GM12874 (cell line): Measurements from ENCODE around the gene FBLL1.

Experiments
- TF ChIP-seq, protein P1 (sequence below): IDR thresholded peaks from 2 replicates; pipeline ENCODE4 v1.5.1; 2011; ENCODE audit warnings: low read depth, mild to moderate bottlenecking, control low read depth, low read length, moderate library complexity; ENCODE audit not compliant: insufficient read depth

Gene FBLL1

GRCh38 chr5:168502563-168503237, 26.4 kb upstream of the FBLL1 start:
- TF ChIP-seq, protein P1, sequence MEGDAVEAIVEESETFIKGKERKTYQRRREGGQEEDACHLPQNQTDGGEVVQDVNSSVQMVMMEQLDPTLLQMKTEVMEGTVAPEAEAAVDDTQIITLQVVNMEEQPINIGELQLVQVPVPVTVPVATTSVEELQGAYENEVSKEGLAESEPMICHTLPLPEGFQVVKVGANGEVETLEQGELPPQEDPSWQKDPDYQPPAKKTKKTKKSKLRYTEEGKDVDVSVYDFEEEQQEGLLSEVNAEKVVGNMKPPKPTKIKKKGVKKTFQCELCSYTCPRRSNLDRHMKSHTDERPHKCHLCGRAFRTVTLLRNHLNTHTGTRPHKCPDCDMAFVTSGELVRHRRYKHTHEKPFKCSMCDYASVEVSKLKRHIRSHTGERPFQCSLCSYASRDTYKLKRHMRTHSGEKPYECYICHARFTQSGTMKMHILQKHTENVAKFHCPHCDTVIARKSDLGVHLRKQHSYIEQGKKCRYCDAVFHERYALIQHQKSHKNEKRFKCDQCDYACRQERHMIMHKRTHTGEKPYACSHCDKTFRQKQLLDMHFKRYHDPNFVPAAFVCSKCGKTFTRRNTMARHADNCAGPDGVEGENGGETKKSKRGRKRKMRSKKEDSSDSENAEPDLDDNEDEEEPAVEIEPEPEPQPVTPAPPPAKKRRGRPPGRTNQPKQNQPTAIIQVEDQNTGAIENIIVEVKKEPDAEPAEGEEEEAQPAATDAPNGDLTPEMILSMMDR, result no peak

DNA sequence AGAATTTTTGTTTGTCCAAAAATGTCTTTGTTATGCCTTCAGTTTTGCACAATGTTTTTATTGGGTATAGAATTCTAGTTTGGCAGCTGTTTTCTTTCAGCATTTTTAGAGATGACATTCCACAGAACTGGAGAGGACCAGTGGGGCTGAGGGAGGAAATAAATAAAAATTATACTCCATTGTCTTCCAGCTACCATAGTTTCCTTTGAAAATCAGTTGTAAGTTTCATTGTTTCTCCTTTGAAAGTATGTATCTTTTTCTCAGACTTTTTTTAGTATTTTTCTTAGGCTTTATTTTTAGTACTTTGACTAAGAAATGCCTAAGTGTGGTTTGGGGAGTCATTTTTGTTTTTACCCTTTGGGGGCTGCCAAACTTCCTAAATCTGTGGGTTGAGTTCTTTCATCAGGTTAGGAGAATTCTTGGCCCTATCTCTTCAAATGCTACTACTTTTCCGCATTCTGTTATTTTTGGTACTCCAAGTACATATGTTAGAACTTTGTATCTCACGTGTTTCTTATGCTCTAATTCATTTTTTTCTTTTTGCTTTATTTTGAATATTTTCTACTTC, 15.2 kb upstream of the FBLL1 start:
- TF ChIP-seq, protein P1, result no peak

DNA sequence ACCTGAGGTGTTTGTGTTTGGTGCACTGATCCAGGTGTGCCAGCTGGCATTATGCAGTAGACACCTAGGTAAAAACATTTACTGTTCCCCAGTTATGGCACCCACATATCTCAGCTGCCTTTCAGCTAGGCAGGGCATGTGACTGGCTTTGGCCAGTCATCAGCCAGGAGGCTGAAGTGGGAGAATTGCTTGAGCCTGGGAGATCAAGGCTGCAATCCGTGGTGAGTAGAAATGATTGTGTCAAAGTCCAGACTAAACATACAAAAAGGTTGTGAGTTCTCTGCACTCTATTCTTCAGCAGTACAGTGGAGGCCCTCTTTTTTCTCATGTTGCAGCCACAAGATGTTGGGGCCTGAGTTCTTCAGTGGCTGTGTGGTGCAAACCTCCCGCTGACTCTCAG, 3.2 kb upstream of the FBLL1 start:
- TF ChIP-seq, protein P1, result no peak

GRCh38 chr5:168527756-168528295, 1.3 kb upstream of the FBLL1 start:
- TF ChIP-seq, protein P1, result no peak

DNA sequence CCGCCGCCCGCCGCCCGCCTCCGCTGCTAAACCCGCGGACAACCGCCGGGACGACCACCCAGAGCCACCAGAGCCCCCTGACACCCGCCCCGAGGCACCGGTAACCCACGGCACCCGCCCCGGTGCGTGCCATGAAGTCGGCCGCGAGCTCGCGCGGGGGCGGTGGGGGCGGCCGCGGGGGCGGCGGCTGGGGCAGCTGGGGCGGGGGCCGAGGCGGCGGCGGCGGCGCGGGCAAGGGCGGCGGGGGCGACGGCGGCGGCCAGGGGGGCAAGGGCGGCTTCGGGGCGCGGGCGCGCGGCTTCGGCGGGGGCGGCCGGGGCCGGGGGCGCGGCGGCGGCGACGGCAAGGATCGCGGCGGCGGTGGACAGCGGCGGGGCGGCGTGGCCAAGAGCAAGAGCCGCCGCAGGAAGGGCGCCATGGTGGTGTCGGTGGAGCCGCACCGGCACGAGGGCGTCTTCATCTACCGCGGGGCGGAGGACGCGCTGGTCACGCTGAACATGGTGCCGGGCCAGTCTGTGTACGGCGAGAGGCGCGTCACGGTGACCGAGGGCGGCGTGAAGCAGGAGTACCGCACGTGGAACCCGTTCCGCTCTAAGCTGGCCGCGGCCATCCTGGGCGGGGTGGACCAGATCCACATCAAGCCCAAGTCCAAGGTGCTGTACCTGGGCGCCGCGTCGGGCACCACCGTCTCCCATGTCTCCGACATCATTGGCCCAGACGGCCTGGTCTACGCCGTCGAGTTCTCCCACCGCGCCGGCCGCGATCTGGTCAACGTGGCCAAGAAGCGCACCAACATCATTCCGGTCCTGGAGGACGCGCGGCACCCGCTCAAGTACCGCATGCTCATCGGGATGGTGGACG, 499 bp downstream of the FBLL1 start:
- TF ChIP-seq, protein P1, result no peak

DNA sequence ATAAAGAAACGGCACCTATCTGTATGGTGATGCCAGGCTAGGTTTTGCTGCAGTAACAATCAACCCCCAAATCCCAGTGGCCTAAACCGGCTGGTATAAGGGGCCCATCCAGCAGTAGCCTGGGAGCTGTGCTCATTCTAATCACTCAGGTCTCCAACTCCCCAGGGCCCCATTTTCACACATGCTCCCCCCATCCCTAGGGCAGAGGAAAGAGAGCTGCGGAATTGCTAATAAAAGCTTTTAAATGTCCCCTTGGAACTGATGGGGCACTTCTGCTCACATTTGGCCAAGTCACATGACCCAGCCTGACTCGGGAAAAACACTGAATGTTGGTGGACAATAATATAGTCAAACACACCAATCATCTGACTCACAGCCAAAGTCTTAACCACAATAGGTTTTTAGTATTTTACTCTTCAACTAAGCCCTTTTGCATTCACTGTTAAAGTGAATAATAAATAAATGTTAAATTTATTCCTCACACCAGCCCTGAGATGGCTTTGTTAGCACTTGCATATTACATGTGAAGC, 1.6 kb downstream of the FBLL1 start:
- TF ChIP-seq, protein P1, result no peak

DNA sequence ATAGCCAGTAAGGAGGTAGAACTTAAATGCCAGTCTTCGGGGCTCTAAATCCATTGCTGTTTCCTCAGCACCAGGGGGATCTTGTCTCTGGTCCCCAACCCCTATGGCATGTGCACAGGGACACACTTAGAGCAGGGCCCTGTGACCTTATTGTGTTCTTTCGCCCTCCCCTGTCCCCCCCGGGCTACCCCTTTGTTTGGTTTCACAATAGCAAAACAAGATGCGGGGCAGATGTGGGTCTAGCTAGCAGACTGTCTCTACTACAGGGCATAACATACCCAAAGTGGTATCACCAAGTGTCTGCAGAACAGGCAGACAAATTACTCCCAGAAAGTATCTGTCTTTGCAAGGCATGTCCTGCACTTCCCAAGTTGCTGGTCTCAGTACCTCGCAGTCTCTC, 2.1 kb downstream of the FBLL1 start:
- TF ChIP-seq, protein P1, result no peak
